ENCODE results near the gene SP9. TPM values are rescaled to one million over a fixed set of nuclear protein-coding genes. Genes with fewer than 3 reads are reported as not detected.

SP9 gene
- total RNA-seq, 1 donor from 2014 or later: not detected

DNA sequence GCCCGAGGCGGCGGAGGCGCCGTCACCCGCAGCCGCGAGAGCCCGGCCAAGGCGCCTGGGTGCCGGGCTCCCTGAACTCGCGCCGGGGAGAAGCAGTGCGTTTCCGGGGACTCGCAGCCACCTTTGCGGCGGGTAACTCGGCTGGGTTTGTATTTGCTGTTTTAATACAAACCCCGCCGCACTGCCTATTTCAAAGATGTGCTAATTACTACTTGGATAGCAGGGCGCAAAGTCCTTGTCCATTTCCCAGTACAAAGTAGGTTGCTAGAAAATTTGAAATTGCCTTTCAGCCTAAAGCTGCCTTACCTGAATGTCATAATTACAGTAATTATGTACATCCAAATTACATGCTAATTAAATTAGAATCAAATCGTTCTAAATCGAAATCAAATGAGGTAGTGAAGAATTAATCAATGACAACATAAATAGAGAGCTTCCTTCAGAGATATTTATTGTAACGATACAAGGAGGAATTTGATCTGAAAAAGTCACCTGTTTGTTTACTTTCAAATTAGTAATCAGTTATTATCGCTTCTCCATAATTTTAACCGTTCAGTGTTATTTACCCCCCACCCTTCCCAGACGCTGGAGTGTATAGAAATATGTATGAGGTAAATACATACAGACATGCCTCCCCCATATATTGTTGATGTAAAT, 8.1 kb downstream of the SP9 start:
- Mint-ChIP-seq H3K27me3 (ENCODE audit: insufficient read depth, low read depth) (peaks cover 49% of the 10 kb centered on the region), H3K27ac (no peak overlapping the region), H3K36me3 (peaks cover 4% of the 10 kb centered on the region), H3K9me3 (no peaks in the 10 kb centered on the region), H3K4me3 (peak overlapping the region; percentile 75), H3K4me1 (peaks cover 46% of the 10 kb centered on the region)
- peak; percentile 64 for DNase-seq (ENCODE audit: low spot score)
- no peaks in the 10 kb centered on the region for H3K36me3 ChIP-seq
- no peak overlapping the region for H3K9ac ChIP-seq
- H3K4me3 ChIP-seq: peak overlapping the region; percentile 44
- peak overlapping the region; percentile 89 for H3K4me2 ChIP-seq
- peaks cover 30% of the 10 kb centered on the region for H3K4me1 ChIP-seq
- no peaks in the 10 kb centered on the region for H3K9me3 ChIP-seq (ENCODE audit: low read depth)
- H3K27me3 ChIP-seq: peaks cover 92% of the 10 kb centered on the region
- H4K20me1 ChIP-seq (ENCODE audit: low read depth): peaks cover 60% of the 10 kb centered on the region
- H3F3A ChIP-seq (ENCODE audit: low read depth): peaks cover 52% of the 10 kb centered on the region
- no peaks in the 10 kb centered on the region for H3K79me2 ChIP-seq (ENCODE audit: low read depth)
- H2AFZ ChIP-seq (replicated peaks): no peak overlapping the region
- no peak for TF ChIP-seq CTCF (IDR thresholded peaks at IDR 0.05)
- TF ChIP-seq EZH2phosphoT487 (IDR thresholded peaks at IDR 0.05): peak; percentile 91
- no peak overlapping the region for H3K27ac ChIP-seq

- no peaks in the 10 kb centered on the region for H3K36me3 ChIP-seq
- peaks cover 87% of the 10 kb centered on the region for H3K27me3 ChIP-seq
- peak; percentile 31 for DNase-seq (ENCODE audit: low spot score)
- no peaks in the 10 kb centered on the region for H3K9me3 Mint-ChIP-seq
- H3K36me3 Mint-ChIP-seq: peaks cover 5% of the 10 kb centered on the region
- peak overlapping the region; percentile 44 for H3K4me3 ChIP-seq
- H3K79me2 ChIP-seq (ENCODE audit: low read depth): no peaks in the 10 kb centered on the region
- H3K4me3 Mint-ChIP-seq: peak overlapping the region; percentile 75
- H3K9me3 ChIP-seq (ENCODE audit: low read depth): no peaks in the 10 kb centered on the region
- peaks cover 27% of the 10 kb centered on the region for H3K4me1 ChIP-seq
- peak overlapping the region; percentile 78 for H3K4me2 ChIP-seq
- peaks cover 47% of the 10 kb centered on the region for H3F3A ChIP-seq (ENCODE audit: low read depth)
- H3K27ac Mint-ChIP-seq: no peak overlapping the region
- no peak overlapping the region for H3K9ac ChIP-seq
- no peak for TF ChIP-seq EZH2phosphoT487 (IDR thresholded peaks at IDR 0.05)
- no peak for TF ChIP-seq EZH2 (IDR thresholded peaks at IDR 0.05)
- TF ChIP-seq CTCF (IDR thresholded peaks at IDR 0.05): no peak
- H3K27me3 Mint-ChIP-seq (ENCODE audit: insufficient read depth, low read depth): peaks cover 47% of the 10 kb centered on the region
- peaks cover 43% of the 10 kb centered on the region for H3K4me1 Mint-ChIP-seq
- H3K27ac ChIP-seq: no peak overlapping the region
- H2AFZ ChIP-seq (replicated peaks): peak overlapping the region; percentile 58
- H4K20me1 ChIP-seq (ENCODE audit: low read depth): peaks cover 55% of the 10 kb centered on the region
These were observed 8.5 kb downstream of the SP9 start for GRCh38 chr2:174343343-174343622.

- Histone ChIP-seq H3K4me1 (peaks cover 27% of the 10 kb centered on the region), H3K27me3 (peaks cover 82% of the 10 kb centered on the region), H4K20me1 (ENCODE audit: low read depth) (peaks cover 50% of the 10 kb centered on the region), H3K36me3 (no peaks in the 10 kb centered on the region), H3K4me2 (peak overlapping the region; percentile 78), H3F3A (ENCODE audit: low read depth) (peaks cover 42% of the 10 kb centered on the region), H2AFZ (replicated peaks) (peak overlapping the region; percentile 58), H3K9ac (no peak overlapping the region), H3K27ac (no peak overlapping the region), H3K79me2 (ENCODE audit: low read depth) (no peaks in the 10 kb centered on the region), H3K4me3 (peak overlapping the region; percentile 44), H3K9me3 (ENCODE audit: low read depth) (no peaks in the 10 kb centered on the region)
- TF ChIP-seq CTCF (IDR thresholded peaks at IDR 0.05) (no peak), EZH2 (IDR thresholded peaks at IDR 0.05) (peak; percentile 98), EZH2phosphoT487 (IDR thresholded peaks at IDR 0.05) (peak; percentile 91)
- peaks cover 47% of the 10 kb centered on the region for H3K27me3 Mint-ChIP-seq (ENCODE audit: insufficient read depth, low read depth)
- no peak overlapping the region for H3K27ac Mint-ChIP-seq
- H3K4me3 Mint-ChIP-seq: peak overlapping the region; percentile 75
- peak; percentile 57 for DNase-seq (ENCODE audit: low spot score)
- H3K36me3 Mint-ChIP-seq: peaks cover 10% of the 10 kb centered on the region
- H3K9me3 Mint-ChIP-seq: no peaks in the 10 kb centered on the region
- H3K4me1 Mint-ChIP-seq: peaks cover 43% of the 10 kb centered on the region
These were observed 9.1 kb downstream of the SP9 start for GRCh38 chr2:174343623-174344455.
